Measurements from ENCODE around the gene DOP1B.

- TF ChIP-seq CTCF (conservative IDR thresholded peaks at IDR 0.05) (no peak), EZH2 (IDR thresholded peaks at IDR 0.05; ENCODE audit: low read depth) (no peak)
Observed at GRCh38 chr21:36127250-36127904, 29.2 kb upstream of the DOP1B start.

Measured in PC-9 (cell line).